Stimulated activated memory B cell treated with anti-CD40 and anti-IgM and Interleukin-4, amounts not matched to agents 10 μg/mL and 1 μg/mL and 100 μg/mL, for 72 hours (primary cell): Measurements from ENCODE around the gene RASA3.
A peak's percentile ranks its signal among the peaks of the same experiment; 100 is the strongest.
"Not testable (repeated sequence)": the region's sequence is repeated elsewhere in the genome, so short reads cannot be mapped to it uniquely, and the experiment has no call there.

ENCODE experiments used
- ATAC-seq: fragments of 150-1000 bp; cut with Tn5 transposase; 2 replicates; pipeline ENCODE4 v1.10.0; 2021
- H3K27ac Mint-ChIP-seq: one replicate; pipeline ENCODE4 v1.8.0; 2022; ENCODE audit warnings: mild to moderate bottlenecking, mixed read lengths
- H3K27me3 Mint-ChIP-seq: one replicate; pipeline ENCODE4 v1.8.0; 2022; ENCODE audit warnings: mixed read lengths
- H3K36me3 Mint-ChIP-seq: one replicate; pipeline ENCODE4 v1.8.0; 2022; ENCODE audit warnings: mixed read lengths
- H3K4me1 Mint-ChIP-seq: one replicate; pipeline ENCODE4 v1.8.0; 2022; ENCODE audit warnings: mixed read lengths
- H3K4me3 Mint-ChIP-seq: one replicate; pipeline ENCODE4 v1.8.0; 2022; ENCODE audit warnings: mild to moderate bottlenecking, moderate library complexity, mixed read lengths
- H3K9me3 Mint-ChIP-seq: one replicate; pipeline ENCODE4 v1.8.0; 2022; ENCODE audit warnings: mixed read lengths

Gene RASA3

DNA sequence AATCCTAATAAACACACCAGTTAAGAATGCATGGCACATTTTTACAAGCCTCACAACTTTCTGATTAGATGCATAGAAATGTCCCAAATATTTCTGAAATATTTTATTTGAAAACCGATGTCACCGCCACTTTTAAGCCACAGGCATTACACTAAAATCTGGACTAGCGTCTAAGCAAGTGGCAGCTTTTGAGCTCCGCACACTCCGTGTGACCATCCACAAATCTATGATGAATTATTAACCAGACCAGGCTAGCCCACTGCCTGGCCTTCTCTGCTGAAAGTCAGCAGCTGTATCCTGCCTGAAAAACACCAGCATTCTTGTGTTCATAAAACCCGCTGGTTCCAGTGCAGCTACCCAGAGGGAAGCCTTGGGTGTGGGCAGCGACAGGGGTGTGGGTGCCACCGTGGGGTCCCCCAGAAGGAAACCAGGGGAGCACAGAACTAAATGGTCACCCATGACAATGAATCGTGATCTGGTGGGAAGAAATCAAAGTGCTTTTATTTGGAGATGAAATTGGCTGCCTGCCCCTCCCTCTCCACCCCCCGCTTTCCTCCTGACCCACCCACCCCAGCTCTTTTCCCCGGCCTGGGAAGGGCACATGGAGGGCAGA lies 13.8 kb downstream of the RASA3 start:
- Mint-ChIP-seq H3K4me3 (no peak overlapping the region), H3K4me1 (peaks cover 66% of the 10 kb centered on the region), H3K27ac (peak overlapping the region; percentile 66), H3K27me3 (no peaks in the 10 kb centered on the region), H3K36me3 (peaks cover 9% of the 10 kb centered on the region), H3K9me3 (no peaks in the 10 kb centered on the region)
- ATAC-seq, result peak; percentile 14

DNA sequence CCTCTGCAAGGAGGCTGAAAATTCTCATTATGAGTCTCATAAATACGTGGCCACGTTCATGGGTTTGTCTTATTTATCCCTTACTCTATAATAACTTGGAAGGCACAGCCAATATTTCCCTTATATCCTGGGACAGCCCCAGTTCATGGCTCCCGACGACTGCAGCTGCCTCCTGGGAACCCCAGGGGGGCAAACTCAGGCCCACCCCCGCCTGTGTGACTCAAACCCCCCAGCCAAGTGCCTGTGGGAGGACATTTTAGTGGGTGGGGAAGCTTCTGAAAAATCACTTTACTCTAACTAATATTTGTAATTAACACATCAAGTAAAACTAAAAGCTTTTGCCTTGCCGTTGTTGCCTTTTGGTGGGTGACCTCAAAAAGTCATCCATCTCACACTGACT lies 14.3 kb downstream of the RASA3 start:
- H3K9me3 Mint-ChIP-seq, result no peaks in the 10 kb centered on the region
- peak overlapping the region; percentile 66 for H3K27ac Mint-ChIP-seq
- H3K4me3 Mint-ChIP-seq, result no peak overlapping the region
- H3K4me1 Mint-ChIP-seq, result peaks cover 64% of the 10 kb centered on the region
- peaks cover 9% of the 10 kb centered on the region for H3K36me3 Mint-ChIP-seq
- no peak for ATAC-seq
- no peaks in the 10 kb centered on the region for H3K27me3 Mint-ChIP-seq

DNA sequence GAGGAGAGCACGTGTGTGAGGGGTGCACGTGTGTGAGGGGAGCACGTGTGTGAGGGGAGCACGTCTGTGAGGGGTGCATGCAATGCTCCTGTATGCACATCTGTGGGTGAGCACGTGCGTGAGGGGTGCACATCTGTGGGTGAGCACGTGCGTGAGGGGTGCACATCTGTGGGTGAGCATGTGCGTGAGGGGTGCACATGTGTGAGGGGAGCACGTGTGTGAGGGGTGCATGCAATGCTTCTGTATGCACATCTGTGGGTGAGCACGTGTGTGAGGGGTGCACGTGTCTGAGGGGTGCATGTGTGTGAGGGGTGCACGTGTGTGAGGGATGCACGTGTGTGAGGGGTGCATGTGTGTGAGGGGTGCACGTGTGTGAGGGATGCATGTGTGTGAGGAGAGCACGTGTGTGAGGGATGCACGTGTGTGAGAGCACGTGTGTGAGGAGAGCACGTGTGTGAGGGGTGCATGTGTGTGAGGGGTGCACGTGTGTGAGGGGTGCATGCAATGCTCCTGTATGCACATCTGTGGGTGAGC lies 15.0 kb downstream of the RASA3 start:
- Mint-ChIP-seq H3K27ac (peak overlapping the region; percentile 40), H3K4me1 (peaks cover 61% of the 10 kb centered on the region)
- not testable (repeated sequence) for H3K27me3 Mint-ChIP-seq, H3K36me3 Mint-ChIP-seq, H3K9me3 Mint-ChIP-seq, H3K4me3 Mint-ChIP-seq, ATAC-seq

DNA sequence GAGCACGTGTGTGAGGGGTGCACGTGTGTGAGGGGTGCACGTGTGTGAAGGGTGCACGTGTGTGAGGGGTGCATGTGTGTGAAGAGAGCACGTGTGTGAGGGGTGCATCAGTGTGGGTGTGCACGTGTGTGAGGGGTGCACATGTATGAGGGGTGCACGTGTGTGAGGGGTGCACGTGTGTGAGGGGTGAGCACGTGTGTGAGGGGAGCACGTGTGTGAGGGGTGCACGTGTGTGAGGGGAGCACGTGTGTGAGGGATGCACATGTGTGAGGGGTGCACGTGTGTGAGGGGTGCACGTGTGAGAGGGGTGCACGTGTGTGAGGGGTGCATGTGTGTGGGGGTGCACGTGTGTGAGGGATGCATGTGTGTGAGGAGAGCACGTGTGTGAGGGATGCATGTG lies 15.7 kb downstream of the RASA3 start:
- no peak for ATAC-seq
- H3K9me3 Mint-ChIP-seq, result no peaks in the 10 kb centered on the region
- H3K4me1 Mint-ChIP-seq, result peaks cover 57% of the 10 kb centered on the region
- H3K27me3 Mint-ChIP-seq, result no peaks in the 10 kb centered on the region
- peaks cover 9% of the 10 kb centered on the region for H3K36me3 Mint-ChIP-seq
- no peak overlapping the region for H3K4me3 Mint-ChIP-seq
- H3K27ac Mint-ChIP-seq, result peak overlapping the region; percentile 40

DNA sequence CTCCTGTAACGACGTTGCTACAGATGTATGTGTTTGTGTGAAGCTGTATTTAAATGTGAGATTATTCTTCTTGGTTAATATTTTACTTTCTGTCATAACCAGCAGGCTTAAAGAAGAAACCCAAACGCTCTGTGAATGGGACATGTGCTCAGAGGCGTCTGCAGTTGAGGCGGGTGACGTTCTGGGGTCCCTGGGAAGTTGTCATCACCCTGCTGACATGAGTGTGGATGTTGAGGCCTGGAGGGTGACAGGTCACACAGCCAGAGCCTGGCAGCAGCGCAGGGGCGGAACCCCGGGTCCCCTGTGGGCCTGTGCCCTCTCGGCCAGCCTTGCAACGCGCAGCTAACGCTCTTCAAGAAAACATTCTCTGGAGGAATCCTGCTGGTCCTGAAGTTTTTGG lies 16.6 kb downstream of the RASA3 start:
- peaks cover 9% of the 10 kb centered on the region for H3K36me3 Mint-ChIP-seq
- no peak overlapping the region for H3K4me3 Mint-ChIP-seq
- H3K27me3 Mint-ChIP-seq, result no peaks in the 10 kb centered on the region
- H3K9me3 Mint-ChIP-seq, result no peaks in the 10 kb centered on the region
- H3K4me1 Mint-ChIP-seq, result peaks cover 49% of the 10 kb centered on the region
- no peak for ATAC-seq
- peak overlapping the region; percentile 70 for H3K27ac Mint-ChIP-seq

DNA sequence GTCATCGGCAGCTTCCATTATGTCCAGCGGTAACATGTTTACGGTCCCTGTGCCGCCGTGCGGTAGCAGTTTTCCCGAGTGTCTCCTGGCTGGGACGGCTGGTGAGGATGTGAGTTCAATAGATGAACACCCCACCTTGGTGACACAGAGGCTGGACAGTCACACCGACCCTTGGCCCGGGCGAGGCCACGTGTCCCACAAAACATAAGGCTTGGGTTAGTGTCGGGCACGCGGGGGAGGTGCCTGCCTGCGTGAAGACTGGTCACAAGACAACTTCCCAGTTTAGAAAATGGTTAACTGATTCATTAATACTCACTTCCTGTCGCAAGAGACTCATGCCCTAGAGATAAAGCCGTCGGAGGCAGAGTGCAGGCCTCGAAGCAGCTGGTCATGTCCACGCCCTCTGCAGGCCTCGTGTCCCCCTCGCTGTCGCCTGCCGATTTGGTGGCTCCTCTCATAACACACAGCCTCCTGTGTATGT lies 17.2 kb downstream of the RASA3 start:
- Mint-ChIP-seq H3K9me3 (no peaks in the 10 kb centered on the region), H3K27me3 (no peaks in the 10 kb centered on the region), H3K27ac (peak overlapping the region; percentile 70), H3K4me1 (peaks cover 49% of the 10 kb centered on the region), H3K4me3 (peak overlapping the region; percentile 13), H3K36me3 (peaks cover 9% of the 10 kb centered on the region)
- ATAC-seq, result peak; percentile 55

DNA sequence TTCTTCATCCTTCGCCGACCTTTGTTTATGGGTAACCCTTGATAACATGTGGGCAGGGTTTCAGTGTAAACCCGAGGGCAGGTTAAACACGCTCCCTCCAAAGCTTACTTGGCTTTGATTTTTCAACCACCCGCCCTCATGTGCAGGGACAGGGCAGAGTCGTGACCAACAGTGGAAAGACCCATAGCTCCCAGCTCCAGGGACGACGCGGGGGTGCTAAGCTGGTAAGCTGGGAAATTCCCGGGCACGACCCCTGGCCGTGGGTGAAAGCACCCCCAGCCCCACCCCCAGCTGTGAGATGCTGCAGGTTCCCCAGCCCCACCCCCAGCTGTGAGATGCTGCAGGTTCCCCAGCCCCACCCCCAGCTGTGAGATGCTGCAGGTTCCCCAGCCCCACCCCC lies 17.8 kb downstream of the RASA3 start:
- H3K27me3 Mint-ChIP-seq, ATAC-seq, H3K4me3 Mint-ChIP-seq, H3K9me3 Mint-ChIP-seq, H3K36me3 Mint-ChIP-seq: not testable (repeated sequence)
- Mint-ChIP-seq H3K27ac (peak overlapping the region; percentile 70), H3K4me1 (peaks cover 54% of the 10 kb centered on the region)

DNA sequence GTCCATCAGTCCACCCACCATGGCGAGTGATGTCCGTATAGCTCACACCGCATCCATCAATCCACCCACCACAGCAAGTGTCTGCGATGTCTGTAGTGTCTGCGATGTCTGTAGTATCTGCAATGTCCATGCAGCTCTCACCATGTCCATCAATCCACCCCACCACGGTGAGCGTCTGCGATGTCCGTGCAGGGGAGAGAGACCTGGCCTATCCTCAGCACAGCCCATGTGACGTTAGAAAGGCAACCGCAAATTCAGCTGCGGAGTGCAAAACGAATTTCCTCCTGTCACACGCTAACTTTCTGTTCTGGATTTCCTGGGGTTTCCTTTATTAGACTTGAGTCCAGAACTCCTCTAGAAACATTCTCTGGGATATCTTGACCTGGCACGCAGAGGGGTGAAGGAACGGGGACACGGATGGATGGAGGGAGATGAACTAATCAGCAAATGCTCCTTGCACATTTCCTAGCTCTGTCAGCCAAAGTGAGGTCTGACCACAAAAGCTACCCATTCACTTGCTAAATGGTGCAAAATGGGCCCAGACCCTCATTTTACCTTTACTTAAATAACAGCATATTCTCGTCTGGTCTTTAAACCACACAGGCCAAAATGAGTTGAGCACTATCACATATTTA lies 18.3 kb downstream of the RASA3 start:
- H3K4me1 Mint-ChIP-seq, result peaks cover 56% of the 10 kb centered on the region
- peak overlapping the region; percentile 70 for H3K27ac Mint-ChIP-seq
- ATAC-seq, result no peak
- no peaks in the 10 kb centered on the region for H3K27me3 Mint-ChIP-seq
- H3K9me3 Mint-ChIP-seq, result no peaks in the 10 kb centered on the region
- no peak overlapping the region for H3K4me3 Mint-ChIP-seq
- peaks cover 9% of the 10 kb centered on the region for H3K36me3 Mint-ChIP-seq

DNA sequence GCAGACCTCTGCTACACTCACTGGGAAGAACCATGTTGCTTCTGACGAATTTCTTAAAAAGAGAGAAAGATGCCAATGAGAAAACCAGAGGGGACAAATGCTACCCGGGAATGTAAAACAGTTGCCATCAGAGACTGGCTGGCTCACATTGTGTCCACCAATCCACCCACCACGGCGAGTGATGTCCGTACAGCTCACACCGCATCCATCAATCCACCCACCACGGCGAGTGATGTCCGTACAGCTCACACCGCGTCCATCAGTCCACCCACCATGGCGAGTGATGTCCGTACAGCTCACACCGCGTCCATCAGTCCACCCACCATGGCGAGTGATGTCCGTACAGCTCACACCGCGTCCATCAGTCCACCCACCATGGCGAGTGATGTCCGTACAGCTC lies 19.0 kb downstream of the RASA3 start:
- peak overlapping the region; percentile 33 for H3K27ac Mint-ChIP-seq
- not testable (repeated sequence) for H3K9me3 Mint-ChIP-seq, H3K27me3 Mint-ChIP-seq, H3K4me3 Mint-ChIP-seq, ATAC-seq
- peaks cover 13% of the 10 kb centered on the region for H3K36me3 Mint-ChIP-seq
- H3K4me1 Mint-ChIP-seq, result peaks cover 54% of the 10 kb centered on the region

DNA sequence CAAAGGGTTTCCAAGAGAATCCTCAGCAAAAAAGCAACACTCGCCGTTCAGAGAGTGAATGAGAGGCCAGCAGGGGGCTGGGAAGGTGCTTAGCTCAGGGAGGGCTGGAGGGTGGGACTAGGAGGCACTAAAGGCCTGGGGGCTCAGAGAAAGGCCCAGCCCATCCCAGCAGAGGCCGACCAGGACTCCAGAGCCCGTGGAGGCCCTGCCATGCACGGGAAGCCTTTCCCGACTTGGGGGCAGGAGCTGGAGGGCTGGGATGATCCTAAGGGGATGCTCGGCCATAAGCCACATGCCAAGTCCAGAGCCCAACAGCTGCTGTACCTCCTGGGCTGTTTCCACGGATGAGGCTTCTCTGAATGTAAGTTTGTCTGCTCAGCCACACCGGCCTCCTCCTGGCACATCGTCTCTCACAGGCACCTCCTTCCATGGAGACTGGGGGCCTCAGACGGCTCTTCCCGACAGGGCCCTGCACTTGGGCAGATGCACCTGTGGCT lies 19.5 kb downstream of the RASA3 start:
- Mint-ChIP-seq H3K4me3 (no peak overlapping the region), H3K36me3 (peaks cover 16% of the 10 kb centered on the region), H3K27ac (peak overlapping the region; percentile 33), H3K27me3 (no peaks in the 10 kb centered on the region), H3K9me3 (no peaks in the 10 kb centered on the region), H3K4me1 (peaks cover 54% of the 10 kb centered on the region)
- no peak for ATAC-seq

DNA sequence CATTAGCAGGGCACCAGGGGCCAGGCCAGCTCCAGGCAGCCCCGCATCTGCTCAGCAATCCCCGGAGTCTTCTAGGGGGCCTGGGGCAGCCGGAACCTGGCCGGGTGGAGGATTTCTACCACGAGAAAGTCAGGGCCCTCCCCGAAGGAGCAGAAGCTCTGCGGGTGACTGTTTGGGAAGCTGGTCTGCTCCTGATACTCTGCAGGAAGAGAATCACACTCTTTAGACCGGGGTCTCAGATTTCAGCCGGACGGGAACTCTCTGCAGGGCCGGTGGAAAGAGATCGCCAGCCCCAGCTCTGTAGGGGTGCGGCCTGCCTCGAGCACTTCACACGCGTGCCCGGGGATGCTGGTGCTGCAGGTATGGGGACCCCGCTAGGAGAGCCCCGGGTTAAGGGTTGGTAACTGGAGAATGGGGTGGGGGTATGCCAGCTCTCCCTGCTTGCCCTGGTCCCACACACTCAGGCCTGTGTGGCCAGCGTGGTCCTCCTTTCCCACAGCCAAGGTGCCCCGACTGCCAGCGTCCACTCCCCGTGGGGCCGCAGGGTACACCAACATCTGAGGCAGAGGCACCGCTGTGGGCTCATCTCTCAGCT lies 20.1 kb downstream of the RASA3 start:
- Mint-ChIP-seq H3K27ac (peak overlapping the region; percentile 33), H3K36me3 (peaks cover 14% of the 10 kb centered on the region), H3K27me3 (no peaks in the 10 kb centered on the region), H3K4me3 (no peak overlapping the region), H3K9me3 (no peaks in the 10 kb centered on the region), H3K4me1 (peaks cover 55% of the 10 kb centered on the region)
- ATAC-seq, result no peak

DNA sequence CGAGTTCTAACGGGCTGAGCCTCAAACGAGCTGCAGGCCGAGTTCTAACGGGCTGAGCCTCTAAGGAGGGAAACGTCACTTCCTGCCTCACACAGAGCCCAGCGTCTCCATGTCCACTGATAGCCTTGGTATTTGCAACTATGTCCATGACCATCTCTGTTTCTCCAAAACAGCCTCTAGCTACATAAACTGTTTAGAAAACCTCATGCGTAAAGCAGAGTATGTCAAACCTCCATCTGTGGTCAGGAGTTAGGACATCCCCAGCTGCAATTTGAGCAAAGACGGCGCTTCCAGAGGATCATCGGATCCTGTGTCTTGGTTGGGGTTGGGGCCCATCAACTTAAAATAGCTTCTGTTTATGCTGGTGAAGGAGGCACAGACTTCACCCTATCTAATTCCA lies 20.8 kb downstream of the RASA3 start:
- Mint-ChIP-seq H3K9me3 (no peaks in the 10 kb centered on the region), H3K4me1 (peaks cover 55% of the 10 kb centered on the region), H3K4me3 (no peak overlapping the region), H3K36me3 (peaks cover 12% of the 10 kb centered on the region), H3K27ac (no peak overlapping the region), H3K27me3 (no peaks in the 10 kb centered on the region)
- ATAC-seq, result no peak

DNA sequence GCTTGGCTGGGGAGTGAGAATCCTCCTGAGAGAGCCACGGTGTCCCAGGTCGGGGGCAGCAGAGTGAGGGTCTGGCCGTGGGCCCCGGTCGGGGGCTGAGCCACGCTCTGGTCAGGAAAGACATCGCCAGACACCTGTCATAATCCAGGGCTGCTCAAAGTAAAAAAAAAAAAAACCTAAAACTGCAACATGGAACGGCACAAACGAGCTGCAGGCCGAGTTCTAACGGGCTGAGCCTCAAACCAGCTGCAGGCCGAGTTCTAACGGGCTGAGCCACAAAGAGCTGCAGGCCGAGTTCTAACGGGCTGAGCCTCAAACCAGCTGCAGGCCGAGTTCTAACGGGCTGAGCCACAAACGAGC lies 21.6 kb downstream of the RASA3 start:
- not testable (repeated sequence) for H3K27me3 Mint-ChIP-seq, ATAC-seq, H3K9me3 Mint-ChIP-seq
- Mint-ChIP-seq H3K4me3 (peak overlapping the region; percentile 44), H3K36me3 (peaks cover 12% of the 10 kb centered on the region), H3K4me1 (peaks cover 53% of the 10 kb centered on the region), H3K27ac (peak overlapping the region; percentile 65)

DNA sequence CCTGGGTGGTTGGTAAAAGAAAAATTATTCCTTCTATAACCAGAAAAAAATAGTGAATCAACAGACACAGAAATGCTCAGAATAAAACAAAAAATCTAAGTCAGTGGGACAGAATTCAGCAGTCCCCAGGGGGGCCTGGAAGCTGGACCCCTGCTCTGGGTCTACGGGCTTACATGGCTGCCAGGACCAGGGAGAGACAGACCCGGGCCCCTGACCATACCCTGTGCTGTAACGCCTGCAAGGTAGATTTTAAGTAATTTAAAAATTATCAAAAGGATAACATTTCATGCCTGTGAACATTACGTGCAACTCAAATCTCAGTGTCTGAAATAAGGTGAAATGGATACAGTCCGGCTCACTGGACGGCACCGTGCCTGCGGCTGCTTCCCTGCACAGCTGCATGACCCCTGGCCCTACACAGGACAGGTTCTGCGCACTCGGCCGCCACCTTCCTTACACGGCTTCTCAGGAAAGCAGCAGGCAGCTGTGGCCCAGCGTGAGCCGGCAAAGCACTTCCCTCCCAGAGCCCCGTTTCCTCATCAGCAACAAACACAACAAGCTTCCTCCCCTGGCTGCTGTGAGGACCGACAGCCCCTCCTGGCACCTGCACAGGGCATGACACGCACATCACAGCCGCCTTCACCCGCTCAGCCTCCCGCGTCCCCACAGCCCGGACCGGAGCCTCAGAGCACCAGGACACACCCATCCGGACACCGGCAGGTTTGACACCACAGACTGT lies 22.2 kb downstream of the RASA3 start:
- H3K9me3 Mint-ChIP-seq, result no peaks in the 10 kb centered on the region
- peak overlapping the region; percentile 44 for H3K4me3 Mint-ChIP-seq
- peak overlapping the region; percentile 65 for H3K27ac Mint-ChIP-seq
- ATAC-seq, result peak; percentile 93
- H3K36me3 Mint-ChIP-seq, result peaks cover 12% of the 10 kb centered on the region
- peaks cover 53% of the 10 kb centered on the region for H3K4me1 Mint-ChIP-seq
- H3K27me3 Mint-ChIP-seq, result no peaks in the 10 kb centered on the region

DNA sequence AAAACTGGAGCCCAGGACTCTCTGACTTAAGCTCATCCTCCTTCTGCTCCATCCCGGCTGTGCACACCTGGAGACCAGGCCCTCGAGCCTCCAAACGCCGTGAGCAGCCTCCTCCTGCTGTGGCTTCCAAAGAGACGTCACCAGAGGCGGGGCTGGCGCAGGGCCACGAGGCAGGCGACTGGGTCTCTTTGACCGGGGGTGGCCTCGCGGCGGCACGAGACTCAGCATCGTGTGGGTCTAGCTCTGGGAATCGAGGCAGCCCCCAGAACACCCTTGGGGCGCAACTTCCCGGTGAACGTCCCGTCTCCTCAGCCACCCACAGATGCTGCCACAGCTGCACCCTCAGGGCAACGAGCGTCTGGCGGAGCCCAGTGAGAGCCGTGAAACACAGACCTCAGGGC lies 22.8 kb downstream of the RASA3 start:
- H3K27ac Mint-ChIP-seq, result peak overlapping the region; percentile 65
- ATAC-seq, result no peak
- H3K9me3 Mint-ChIP-seq, result no peaks in the 10 kb centered on the region
- H3K4me3 Mint-ChIP-seq, result no peak overlapping the region
- no peaks in the 10 kb centered on the region for H3K27me3 Mint-ChIP-seq
- H3K4me1 Mint-ChIP-seq, result peaks cover 50% of the 10 kb centered on the region
- H3K36me3 Mint-ChIP-seq, result peaks cover 12% of the 10 kb centered on the region
